ENCODE results near the gene PPM1A. TPM values are rescaled to one million over a fixed set of nuclear protein-coding genes. Genes with fewer than 3 reads are reported as not detected.

PPM1A gene
- polyA plus RNA-seq, 2 of the 4 experiments (the other 2 are of a cell fraction), result 37.1 to 76.6 TPM

GRCh38 chr14:60245380-60246177, 3.4 kb upstream of the PPM1A start:
- Histone ChIP-seq H3K4me2 (no peak overlapping the region), H3K27ac (no peak overlapping the region), H3K4me1 (peaks cover 2% of the 10 kb centered on the region; the same call in 2 of the 3 replicates), H3K4me3 (no peak overlapping the region), H3K9me3 (no peaks in the 10 kb centered on the region)
- FAIRE-seq (no peak), ATAC-seq (no peak), DNase-seq (ENCODE audit: low read depth in 1 of 2, low spot score in 1 of 2) (no peak)
- POLR2A ChIA-PET, result no interaction called here
- WGBS (ENCODE audit: missing lambda C conversion rate), result 61% methylated on average over 2 of the region's 2 CpGs
- CTCF ChIA-PET, result interaction anchor here (0.6 to 1.6 kb wide), 2 partner anchors 80 to 1989 kb away, joined by 3 read pairs; no protein-coding TSS in a partner anchor
- TF ChIP-seq KDM5A (IDR thresholded peaks at IDR 0.05) (no peak), NR3C1 (IDR thresholded peaks at IDR 0.05) (no peak), RAD21 (conservative IDR thresholded peaks at IDR 0.05 in 1 of 2, IDR thresholded peaks at IDR 0.05 in 1 of 2) (no peak), RCOR1 (IDR thresholded peaks at IDR 0.05; ENCODE audit: low read depth, low read length) (no peak), CTCF (IDR thresholded peaks at IDR 0.05) (no peak), RFX5 (IDR thresholded peaks at IDR 0.05) (no peak), REST (IDR thresholded peaks at IDR 0.05) (no peak), JUN (IDR thresholded peaks at IDR 0.05) (no peak), ZFP36 (IDR thresholded peaks at IDR 0.05; ENCODE audit: borderline replicate concordance, partially characterized antibody) (no peak), EHF (CRISPR knock-in tag; IDR thresholded peaks at IDR 0.05) (no peak), RNF2 (IDR thresholded peaks at IDR 0.05; ENCODE audit: borderline replicate concordance, low read depth) (no peak), HOXB5 (CRISPR knock-in tag; IDR thresholded peaks at IDR 0.05) (no peak), JUNB (IDR thresholded peaks at IDR 0.05) (no peak), PBX3 (IDR thresholded peaks at IDR 0.05) (no peak), TP53 (CRISPR knock-in tag; IDR thresholded peaks at IDR 0.05) (no peak)

GRCh38 chr14:60247994-60248696, 876 bp upstream of the PPM1A start:
- peak overlapping the region; percentile 87 for H3K4me2 ChIP-seq
- FAIRE-seq (peak; percentile 82), ATAC-seq (peak; percentile 83 to 95), DNase-seq (ENCODE audit: low read depth in 1 of 2, low spot score in 1 of 2) (peak; percentile 92 to 94)
- peak overlapping the region; percentile 99 for H3K27ac ChIP-seq
- 2% methylated on average over 26 of the region's 27 CpGs for WGBS (ENCODE audit: missing lambda C conversion rate)
- no peaks in the 10 kb centered on the region for H3K9me3 ChIP-seq
- H3K4me3 ChIP-seq, result peak overlapping the region; percentile 97
- H3K4me1 ChIP-seq, result peaks cover 28% of the 10 kb centered on the region
- ChIA-PET POLR2A (interaction anchor here (0.5 to 2.2 kb wide), 13 partner anchors 10 to 1034 kb away, joined by 3 to 19 read pairs (median 4); partner anchors contain the start of gene PCNX4), CTCF (interaction anchor here (0.6 to 1.6 kb wide), 7 partner anchors 10 to 1424 kb away, joined by 3 to 4 read pairs (median 3); partner anchors contain the start of gene DHRS7)
- TF ChIP-seq ZC3H11A (IDR thresholded peaks at IDR 0.05), result no peak
- TF ChIP-seq POLR2AphosphoS2 (conservative IDR thresholded peaks at IDR 0.05; ENCODE audit: low read length), result no peak
- TF ChIP-seq CHD4 (IDR thresholded peaks at IDR 0.05; ENCODE audit: borderline replicate concordance), result no peak
- TF ChIP-seq ESRRA (IDR thresholded peaks at IDR 0.05; ENCODE audit: borderline replicate concordance, low read length), result no peak
- no peak for TF ChIP-seq HOXB5 (CRISPR knock-in tag; IDR thresholded peaks at IDR 0.05)
- TF ChIP-seq MYC (IDR thresholded peaks at IDR 0.05; ENCODE audit: borderline replicate concordance, low read length), result peak; percentile 78
- peak; percentile 78 for TF ChIP-seq MAX (IDR thresholded peaks at IDR 0.05)
- no peak for TF ChIP-seq HOXB13 (CRISPR knock-in tag; IDR thresholded peaks at IDR 0.05; ENCODE audit: low read depth)
- TF ChIP-seq NR3C1 (IDR thresholded peaks at IDR 0.05), result no peak
- 0 out of 2 replicates have a peak, but pooled peaks have one; percentile 28 for TF ChIP-seq NPAS2 (CRISPR knock-in tag; IDR thresholded peaks at IDR 0.05; ENCODE audit: borderline replicate concordance)
- no peak for TF ChIP-seq HOXA7 (CRISPR knock-in tag; IDR thresholded peaks at IDR 0.05)
- no peak for TF ChIP-seq RNF2 (IDR thresholded peaks at IDR 0.05; ENCODE audit: borderline replicate concordance, low read depth)
- TF ChIP-seq HEYL (CRISPR knock-in tag; IDR thresholded peaks at IDR 0.05), result no peak
- TF ChIP-seq ATOH8 (CRISPR knock-in tag; IDR thresholded peaks at IDR 0.05; ENCODE audit: low read depth), result no peak
- TF ChIP-seq SREBF2 (IDR thresholded peaks at IDR 0.05), result no peak
- TF ChIP-seq SMC3 (IDR thresholded peaks at IDR 0.05), result no peak

Measured in A549 (cell line).